Esophagus squamous epithelium (tissue), 5 donors: ENCODE results near the gene GJA8. TPM values are rescaled to one million over a fixed set of nuclear protein-coding genes. Genes with fewer than 3 reads are reported as not detected.
A peak's percentile ranks its signal among the peaks of the same experiment; 100 is the strongest.

Experiments used
- DNase-seq: peaks from one replicate; lab custom pipeline; 2025; lab: John Stamatoyannopoulos, UW
- H3K27ac ChIP-seq, 4 donors: fragments of 200-600 bp; sonication (generic); one replicate each; pipeline ENCODE4 v1.5.1; 2016 to 2019; ENCODE audit warnings: mild to moderate bottlenecking in 1 of 4
- H3K27me3 ChIP-seq, 4 donors: fragments of 200-600 bp; sonication (generic); 1 replicate in 3 of 4; 2 replicates in 1 of 4; pipeline versions ENCODE4 v1.5.1 to v1.6.0; 2017 to 2021; ENCODE audit warnings: antibody characterized with exemption in 1 of 4
- H3K36me3 ChIP-seq, 3 donors: fragments of 200-600 bp; sonication (generic); one replicate each; pipeline ENCODE4 v1.5.1; 2016 to 2019
- H3K4me1 ChIP-seq, 3 donors: fragments of 200-600 bp; sonication (generic); one replicate each; pipeline ENCODE4 v1.5.1; 2017 to 2019
- H3K4me3 ChIP-seq, 4 donors: fragments of 200-600 bp; sonication (generic); 1 replicate in 3 of 4; 2 replicates in 1 of 4; pipeline ENCODE4 v1.5.1; 2016 to 2019; ENCODE audit warnings: mild to moderate bottlenecking in 2 of 4, moderate library complexity in 1 of 4
- H3K9me3 ChIP-seq, 3 donors: fragments of 200-600 bp; sonication (generic); one replicate each; pipeline ENCODE4 v1.5.1; 2016 to 2019
- POLR2A ChIP-seq, 4 donors: fragments of 450-650 bp; IDR thresholded peaks; one replicate each; pipeline ENCODE4 v1.6.1; 2017; ENCODE audit warnings: antibody characterized with exemption in 4 of 4, mild to moderate bottlenecking in 4 of 4, moderate library complexity in 3 of 4
- WGBS, 2 donors: methylation state at CpG; one replicate each; pipeline ENCODE4 v1.1.5; 2018; 5-methylcytosine and 5-hydroxymethylcytosine counted together
- intact Hi-C: fragments of 100-400 bp; cut with DNase I; formaldehyde crosslinking; loops from one replicate; pipeline ENCODE4 v1.15.0; 2022
- total RNA-seq, 4 donors: library from RNA; depleted of rRNA; stranded (reverse); fragments of >200 nt; gene quantifications; one replicate each; pipeline ENCODE4 v1.1.0, GENCODE V29; 2016
- TF ChIP-seq, protein P1 (sequence below), 6 experiments: fragments of 450-650 bp in 4 of 6; fragments of 200-600 bp in 2 of 6; sonication (generic) in 2 of 6; IDR thresholded peaks; one replicate each; pipeline ENCODE4 v1.5.1; 2016 to 2019; ENCODE audit warnings: antibody characterized with exemption in 6 of 6, mild to moderate bottlenecking in 4 of 6, moderate library complexity in 4 of 6
- donor health status: DM: yes; HTN: yes; CAD: no.

GJA8 gene
- total RNA-seq, 4 donors from 2014 or later = not detected

DNA sequence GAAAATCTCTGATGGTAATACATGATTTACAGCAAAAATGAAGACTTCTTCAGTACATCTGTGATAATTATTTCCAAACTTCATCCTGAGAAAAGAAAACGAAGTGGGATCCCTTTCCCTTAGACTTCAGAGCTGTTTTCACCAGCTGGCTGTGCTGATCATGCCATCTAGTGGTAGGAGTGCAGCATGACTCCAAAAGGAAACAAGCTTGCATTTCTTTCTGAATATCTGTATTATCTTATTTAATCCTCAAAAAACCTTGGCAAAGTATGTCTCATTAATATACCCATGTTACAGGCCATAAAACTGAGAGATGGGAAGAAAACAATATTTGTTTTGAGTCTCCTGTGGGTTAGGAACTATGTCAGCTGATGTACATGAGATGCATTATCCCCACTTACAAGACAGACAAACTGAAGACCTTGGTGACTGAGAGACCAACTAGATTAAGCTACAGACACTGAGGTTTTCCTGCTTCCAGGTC, 9.8 kb upstream of the GJA8 start:
- Histone ChIP-seq H3K4me1 (peaks cover 0 to 10% (median 0%) of the 10 kb centered on the region in 3 donors), H3K27me3 (peaks cover 0 to 12% (median 0%) of the 10 kb centered on the region in 4 donors), H3K27ac (no peak overlapping the region), H3K9me3 (no peaks in the 10 kb centered on the region), H3K4me3 (no peak overlapping the region), H3K36me3 (no peaks in the 10 kb centered on the region)
- no peak for TF ChIP-seq POLR2A (IDR thresholded peaks at IDR 0.05)
- TF ChIP-seq, protein P1, sequence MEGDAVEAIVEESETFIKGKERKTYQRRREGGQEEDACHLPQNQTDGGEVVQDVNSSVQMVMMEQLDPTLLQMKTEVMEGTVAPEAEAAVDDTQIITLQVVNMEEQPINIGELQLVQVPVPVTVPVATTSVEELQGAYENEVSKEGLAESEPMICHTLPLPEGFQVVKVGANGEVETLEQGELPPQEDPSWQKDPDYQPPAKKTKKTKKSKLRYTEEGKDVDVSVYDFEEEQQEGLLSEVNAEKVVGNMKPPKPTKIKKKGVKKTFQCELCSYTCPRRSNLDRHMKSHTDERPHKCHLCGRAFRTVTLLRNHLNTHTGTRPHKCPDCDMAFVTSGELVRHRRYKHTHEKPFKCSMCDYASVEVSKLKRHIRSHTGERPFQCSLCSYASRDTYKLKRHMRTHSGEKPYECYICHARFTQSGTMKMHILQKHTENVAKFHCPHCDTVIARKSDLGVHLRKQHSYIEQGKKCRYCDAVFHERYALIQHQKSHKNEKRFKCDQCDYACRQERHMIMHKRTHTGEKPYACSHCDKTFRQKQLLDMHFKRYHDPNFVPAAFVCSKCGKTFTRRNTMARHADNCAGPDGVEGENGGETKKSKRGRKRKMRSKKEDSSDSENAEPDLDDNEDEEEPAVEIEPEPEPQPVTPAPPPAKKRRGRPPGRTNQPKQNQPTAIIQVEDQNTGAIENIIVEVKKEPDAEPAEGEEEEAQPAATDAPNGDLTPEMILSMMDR (IDR thresholded peaks at IDR 0.05) = peak; percentile 78 to 98 (median 90)
- intact Hi-C loops = loop anchor here (5.0 to 10.0 kb wide), 2 partner anchors 170 to 398 kb away; no protein-coding TSS in a partner anchor
- DNase-seq = no peak
- WGBS, 2 donors = 0 to 13% methylated on average over 1 of the region's 1 CpG

DNA sequence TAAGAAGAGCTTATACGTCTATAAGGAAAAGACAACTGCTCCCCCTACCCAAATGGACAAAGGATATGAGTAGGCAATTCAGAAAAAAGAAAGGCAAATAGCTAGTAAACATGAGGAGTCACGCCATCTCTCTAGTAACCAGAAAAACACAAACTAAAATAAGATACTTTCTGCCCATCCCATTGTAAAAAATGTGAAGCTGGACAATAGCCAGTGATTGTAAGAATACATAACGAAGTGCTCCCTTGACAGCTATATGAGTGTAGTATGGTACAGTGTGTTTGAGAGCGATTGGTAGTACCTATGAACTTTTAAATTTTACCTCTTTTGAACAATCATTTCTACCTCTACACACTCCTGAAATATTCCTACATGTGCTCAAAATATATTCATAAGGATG, 7.5 kb upstream of the GJA8 start:
- 59 to 64% methylated on average over 4 of the region's 4 CpGs for WGBS, 2 donors
- TF ChIP-seq POLR2A (IDR thresholded peaks at IDR 0.05) = no peak
- TF ChIP-seq, protein P1 (IDR thresholded peaks at IDR 0.05) = no peak
- intact Hi-C loops = loop anchor here (10.0 kb wide), 1 partner anchor 400 kb away; no protein-coding TSS in a partner anchor

DNA sequence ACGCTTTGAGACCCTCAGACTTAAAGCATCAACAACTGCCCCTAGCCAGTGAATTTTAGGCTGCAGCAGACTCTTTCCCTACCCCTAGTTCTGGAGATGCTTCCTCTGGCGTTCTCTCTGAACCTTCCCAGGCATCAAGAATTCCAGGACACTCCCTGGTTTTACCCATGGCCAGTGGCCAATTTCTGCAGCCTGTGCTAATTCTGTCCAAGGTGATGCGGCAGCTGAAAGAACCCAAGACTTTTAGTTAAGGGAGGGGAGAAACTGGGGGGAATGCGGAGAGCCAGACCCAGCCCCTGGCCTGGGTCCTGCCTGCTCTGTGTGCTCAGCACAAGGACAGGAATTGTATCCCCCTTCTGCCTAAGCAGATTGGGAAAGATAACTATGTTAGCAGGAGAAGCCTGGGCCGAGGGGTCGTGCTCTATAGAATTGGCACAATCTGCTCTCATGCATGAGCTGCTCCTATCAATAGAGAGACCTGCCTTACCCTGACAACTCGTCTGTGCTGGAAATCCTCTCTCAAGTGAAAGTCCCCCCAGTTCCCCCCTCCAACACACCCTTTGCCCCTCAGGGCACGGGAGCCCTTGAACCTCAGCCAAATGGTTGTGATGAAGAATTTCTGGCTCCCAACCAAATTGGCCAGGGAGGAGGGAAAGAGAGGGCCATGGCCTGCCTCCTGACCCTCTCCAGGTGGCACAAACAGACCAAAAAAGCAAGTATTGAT, 5.4 kb upstream of the GJA8 start:
- Histone ChIP-seq H3K4me1 (peaks cover 0 to 4% (median 0%) of the 10 kb centered on the region in 3 donors), H3K27me3 (peaks cover 0 to 12% (median 0%) of the 10 kb centered on the region in 4 donors), H3K27ac (no peak overlapping the region), H3K36me3 (no peaks in the 10 kb centered on the region), H3K9me3 (no peaks in the 10 kb centered on the region), H3K4me3 (no peak overlapping the region)
- intact Hi-C loops = loop anchor here (10.0 kb wide), 1 partner anchor 402 kb away; no protein-coding TSS in a partner anchor
- 29 to 40% methylated on average over 5 of the region's 8 CpGs for WGBS, 2 donors
- TF ChIP-seq POLR2A (IDR thresholded peaks at IDR 0.05) = no peak
- TF ChIP-seq, protein P1 (IDR thresholded peaks at IDR 0.05) = no peak
- no peak for DNase-seq

More for the DNA sequence above, 7.5 kb upstream of the GJA8 start:
- Histone ChIP-seq H3K27me3 (peaks cover 0 to 12% (median 0%) of the 10 kb centered on the region in 4 donors), H3K27ac (no peak overlapping the region), H3K9me3 (no peaks in the 10 kb centered on the region), H3K36me3 (no peaks in the 10 kb centered on the region), H3K4me3 (no peak overlapping the region), H3K4me1 (peaks cover 0 to 7% (median 0%) of the 10 kb centered on the region in 3 donors)
- no peak for DNase-seq

DNA sequence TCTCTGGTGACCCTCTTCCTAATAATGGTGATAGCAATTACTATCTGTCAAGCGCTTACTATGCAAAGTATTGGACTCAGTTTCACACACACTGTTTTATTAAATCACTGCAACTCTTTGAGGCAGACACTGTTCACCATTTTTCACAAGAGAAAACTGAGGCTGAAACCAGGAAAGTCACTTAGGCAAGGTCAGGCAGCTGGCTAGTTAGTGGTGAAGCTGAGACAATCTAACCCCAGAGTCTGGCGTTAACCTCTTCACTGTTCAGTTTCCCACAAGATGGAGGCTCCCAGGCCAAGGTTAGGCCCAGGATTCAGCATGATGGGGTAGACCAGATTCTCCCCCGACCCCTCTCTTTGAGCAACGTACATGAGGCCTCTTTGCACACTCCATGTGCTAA, 4.8 kb upstream of the GJA8 start:
- no peaks in the 10 kb centered on the region for H3K9me3 ChIP-seq
- WGBS, 2 donors = 83 to 100% methylated on average over 1 to 4 of the region's 4 CpGs
- intact Hi-C loops = loop anchor here (10.0 kb wide), 1 partner anchor 403 kb away; no protein-coding TSS in a partner anchor
- TF ChIP-seq, protein P1 (IDR thresholded peaks at IDR 0.05) = no peak
- no peaks in the 10 kb centered on the region for H3K36me3 ChIP-seq
- no peak overlapping the region for H3K4me3 ChIP-seq
- H3K27ac ChIP-seq = no peak overlapping the region
- DNase-seq = no peak
- H3K27me3 ChIP-seq = peaks cover 0 to 12% (median 0%) of the 10 kb centered on the region in 4 donors
- no peaks in the 10 kb centered on the region for H3K4me1 ChIP-seq

DNA sequence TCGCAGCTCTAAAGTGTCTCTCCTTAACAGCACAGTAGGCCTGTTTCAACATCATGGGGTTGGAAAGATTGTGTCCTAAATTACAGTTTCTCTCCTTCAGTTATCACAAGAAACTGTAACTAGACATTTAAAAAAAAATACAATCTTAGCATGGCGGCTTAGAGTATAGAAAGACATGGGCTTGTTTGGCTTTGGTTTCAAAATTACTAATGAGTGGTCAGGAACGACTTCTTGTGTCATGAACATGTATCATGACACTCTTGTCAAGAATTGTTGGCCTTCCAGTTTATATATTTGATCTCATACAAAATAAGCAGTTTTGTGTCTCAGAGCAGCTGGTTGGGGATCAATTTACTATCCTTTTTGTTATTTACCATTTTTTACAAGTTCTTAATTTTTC, 2.1 kb downstream of the GJA8 start:
- WGBS, 2 donors = 70 to 76% methylated on average over 3 of the region's 3 CpGs

More for the DNA sequence above, 2.1 kb downstream of the GJA8 start:
- no peak overlapping the region for H3K27ac ChIP-seq
- H3K9me3 ChIP-seq = no peaks in the 10 kb centered on the region
- no peak overlapping the region for H3K4me3 ChIP-seq
- no peak for DNase-seq
- H3K27me3 ChIP-seq = peaks cover 0 to 13% (median 0%) of the 10 kb centered on the region in 4 donors
- no peaks in the 10 kb centered on the region for H3K4me1 ChIP-seq
- no peaks in the 10 kb centered on the region for H3K36me3 ChIP-seq
- intact Hi-C loops = no loop called here
- TF ChIP-seq, protein P1 (IDR thresholded peaks at IDR 0.05) = no peak
- no peak for TF ChIP-seq POLR2A (IDR thresholded peaks at IDR 0.05)
